Vagina (tissue), 2 donors: ENCODE data around the gene FAM53B. TPM values are rescaled to one million over a fixed set of nuclear protein-coding genes. Genes with fewer than 3 reads are reported as not detected.

Experiments
- DNase-seq, 2 donors: peaks; one replicate each; pipeline ENCODE4 v3.0.0-alpha.2; 2017; ENCODE audit errors: extremely low spot score in 2 of 2
- H3K27ac ChIP-seq: fragments of 200-600 bp; sonication (generic); one replicate; pipeline ENCODE4 v1.5.1; 2019
- H3K27me3 ChIP-seq: fragments of 200-600 bp; sonication (generic); one replicate; pipeline ENCODE4 v1.5.1; 2019
- H3K36me3 ChIP-seq, 2 donors: fragments of 200-600 bp; sonication (generic); one replicate each; pipeline ENCODE4 v1.5.1; 2017 to 2019
- H3K4me1 ChIP-seq: fragments of 200-600 bp; sonication (generic); one replicate; pipeline ENCODE4 v1.5.1; 2019
- H3K4me3 ChIP-seq, 2 donors: fragments of 200-600 bp; sonication (generic); 1 replicate in 1 of 2; 2 replicates in 1 of 2; pipeline ENCODE4 v1.5.1; 2016 to 2019
- H3K9me3 ChIP-seq: fragments of 200-600 bp; sonication (generic); one replicate; pipeline ENCODE4 v1.5.1; 2019
- POLR2A ChIP-seq, 2 donors: fragments of 450-650 bp; IDR thresholded peaks; one replicate each; pipeline ENCODE4 v1.6.1; 2017; ENCODE audit warnings: antibody characterized with exemption in 2 of 2, mild to moderate bottlenecking in 2 of 2, moderate library complexity in 2 of 2
- POLR2AphosphoS5 ChIP-seq, 2 donors: sonication (generic); formaldehyde crosslinking; IDR thresholded peaks; one replicate each; pipeline ENCODE4 v1.9.0; 2017; ENCODE audit warnings: antibody characterized with exemption in 2 of 2, mild to moderate bottlenecking in 2 of 2, low read depth in 1 of 2; ENCODE audit not compliant: insufficient read depth in 1 of 2
- intact Hi-C: fragments of 100-400 bp; cut with DNase I; formaldehyde crosslinking; loops from one replicate; pipeline ENCODE4 v1.15.1; 2023
- total RNA-seq: library from RNA; depleted of rRNA; stranded (reverse); fragments of >200 nt; gene quantifications from one replicate; pipeline ENCODE4 v1.2.3, GENCODE V29; 2016
- TF ChIP-seq, protein P1 (sequence below), 3 experiments: fragments of 450-650 bp in 2 of 3; fragments of 200-600 bp in 1 of 3; sonication (generic) in 1 of 3; IDR thresholded peaks; one replicate each; pipeline ENCODE4 v1.5.1; 2017 to 2019; ENCODE audit warnings: antibody characterized with exemption in 3 of 3, mild to moderate bottlenecking in 2 of 3, moderate library complexity in 2 of 3

Gene FAM53B
- total RNA-seq, 1 donor from 2014 or later, result 35.1 TPM

DNA sequence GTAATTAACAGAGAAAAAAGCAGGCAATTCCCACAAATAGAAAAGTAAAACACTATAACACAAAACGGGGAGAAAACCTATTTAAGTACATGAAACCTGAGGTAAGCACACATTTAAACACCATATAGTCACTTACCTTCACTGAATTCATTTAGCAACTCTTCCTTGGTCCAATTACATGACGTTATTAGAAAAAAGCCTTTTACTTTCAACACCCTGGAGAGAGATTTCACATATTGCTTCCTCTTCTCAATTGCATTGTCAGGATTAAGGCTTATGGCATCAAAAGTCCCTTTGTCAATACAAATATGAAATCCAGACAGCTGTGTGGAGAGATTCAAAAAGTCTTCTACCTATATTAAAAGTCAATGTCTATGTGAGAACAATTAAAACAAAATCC, 21.1 kb upstream of the FAM53B start:
- Histone ChIP-seq H3K4me3 (no peak overlapping the region), H3K9me3 (no peaks in the 10 kb centered on the region), H3K27ac (no peak overlapping the region), H3K4me1 (no peaks in the 10 kb centered on the region), H3K27me3 (no peaks in the 10 kb centered on the region), H3K36me3 (peaks cover 0 to 10% of the 10 kb centered on the region in 2 donors)
- no peak for DNase-seq
- TF ChIP-seq POLR2A (IDR thresholded peaks at IDR 0.05), result no peak
- TF ChIP-seq, protein P1, sequence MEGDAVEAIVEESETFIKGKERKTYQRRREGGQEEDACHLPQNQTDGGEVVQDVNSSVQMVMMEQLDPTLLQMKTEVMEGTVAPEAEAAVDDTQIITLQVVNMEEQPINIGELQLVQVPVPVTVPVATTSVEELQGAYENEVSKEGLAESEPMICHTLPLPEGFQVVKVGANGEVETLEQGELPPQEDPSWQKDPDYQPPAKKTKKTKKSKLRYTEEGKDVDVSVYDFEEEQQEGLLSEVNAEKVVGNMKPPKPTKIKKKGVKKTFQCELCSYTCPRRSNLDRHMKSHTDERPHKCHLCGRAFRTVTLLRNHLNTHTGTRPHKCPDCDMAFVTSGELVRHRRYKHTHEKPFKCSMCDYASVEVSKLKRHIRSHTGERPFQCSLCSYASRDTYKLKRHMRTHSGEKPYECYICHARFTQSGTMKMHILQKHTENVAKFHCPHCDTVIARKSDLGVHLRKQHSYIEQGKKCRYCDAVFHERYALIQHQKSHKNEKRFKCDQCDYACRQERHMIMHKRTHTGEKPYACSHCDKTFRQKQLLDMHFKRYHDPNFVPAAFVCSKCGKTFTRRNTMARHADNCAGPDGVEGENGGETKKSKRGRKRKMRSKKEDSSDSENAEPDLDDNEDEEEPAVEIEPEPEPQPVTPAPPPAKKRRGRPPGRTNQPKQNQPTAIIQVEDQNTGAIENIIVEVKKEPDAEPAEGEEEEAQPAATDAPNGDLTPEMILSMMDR (IDR thresholded peaks at IDR 0.05), result no peak
- intact Hi-C loops, result no loop called here

DNA sequence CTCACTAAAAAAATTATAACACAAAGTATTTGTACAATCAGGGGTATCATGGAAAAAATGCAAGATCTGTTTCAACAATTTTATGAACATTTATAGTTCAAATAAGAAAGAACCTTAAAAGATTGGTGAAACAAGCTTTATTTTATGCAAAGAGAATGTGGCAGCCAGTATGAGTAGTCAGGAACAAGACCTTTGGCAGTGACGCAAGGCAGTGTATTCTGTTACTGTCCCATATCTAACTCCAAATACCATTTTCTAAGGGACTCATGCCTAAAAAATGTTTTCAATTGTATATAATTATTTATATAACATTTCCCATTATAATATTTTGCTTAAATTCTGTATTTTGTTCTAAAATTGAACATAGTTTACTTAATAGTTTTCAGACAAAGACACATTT, 19.1 kb upstream of the FAM53B start:
- H3K4me3 ChIP-seq, result no peak overlapping the region
- no peak for DNase-seq
- TF ChIP-seq POLR2AphosphoS5 (IDR thresholded peaks at IDR 0.05; ENCODE audit: insufficient read depth in 1 of 2, low read depth in 1 of 2) (no peak), POLR2A (IDR thresholded peaks at IDR 0.05) (no peak)
- TF ChIP-seq, protein P1 (IDR thresholded peaks at IDR 0.05), result no peak
- no peaks in the 10 kb centered on the region for H3K9me3 ChIP-seq
- H3K4me1 ChIP-seq, result no peaks in the 10 kb centered on the region
- H3K27me3 ChIP-seq, result no peaks in the 10 kb centered on the region
- no peak overlapping the region for H3K27ac ChIP-seq
- intact Hi-C loops, result no loop called here
- H3K36me3 ChIP-seq, result peaks cover 0 to 17% of the 10 kb centered on the region in 2 donors

DNA sequence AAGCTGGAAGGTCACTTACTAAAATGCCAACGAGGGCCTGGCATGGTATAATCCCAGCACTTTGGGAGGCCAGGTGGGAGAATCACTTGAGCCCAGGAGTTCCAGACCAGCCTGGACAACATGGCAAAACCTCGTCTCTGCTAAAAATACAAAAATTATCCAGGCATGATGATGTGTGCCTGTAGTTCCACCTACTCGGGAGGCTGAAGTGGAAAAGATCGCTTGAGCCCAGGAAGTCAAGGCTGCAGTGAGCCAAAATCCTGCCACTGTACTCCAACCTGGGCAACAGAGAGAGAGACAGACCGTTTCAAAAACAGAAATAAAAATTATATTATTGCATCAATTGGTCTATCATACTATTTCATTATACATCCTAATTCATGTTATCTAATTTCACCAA, 18.1 kb upstream of the FAM53B start:
- TF ChIP-seq, protein P1 (IDR thresholded peaks at IDR 0.05), result no peak
- TF ChIP-seq POLR2A (IDR thresholded peaks at IDR 0.05), result no peak
- TF ChIP-seq POLR2AphosphoS5 (IDR thresholded peaks at IDR 0.05; ENCODE audit: insufficient read depth in 1 of 2, low read depth in 1 of 2), result no peak
- H3K9me3 ChIP-seq, result no peaks in the 10 kb centered on the region
- no peak overlapping the region for H3K27ac ChIP-seq
- no peaks in the 10 kb centered on the region for H3K4me1 ChIP-seq
- H3K36me3 ChIP-seq, result peaks cover 0 to 17% of the 10 kb centered on the region in 2 donors
- DNase-seq, result no peak
- H3K4me3 ChIP-seq, result no peak overlapping the region
- intact Hi-C loops, result no loop called here
- no peaks in the 10 kb centered on the region for H3K27me3 ChIP-seq

DNA sequence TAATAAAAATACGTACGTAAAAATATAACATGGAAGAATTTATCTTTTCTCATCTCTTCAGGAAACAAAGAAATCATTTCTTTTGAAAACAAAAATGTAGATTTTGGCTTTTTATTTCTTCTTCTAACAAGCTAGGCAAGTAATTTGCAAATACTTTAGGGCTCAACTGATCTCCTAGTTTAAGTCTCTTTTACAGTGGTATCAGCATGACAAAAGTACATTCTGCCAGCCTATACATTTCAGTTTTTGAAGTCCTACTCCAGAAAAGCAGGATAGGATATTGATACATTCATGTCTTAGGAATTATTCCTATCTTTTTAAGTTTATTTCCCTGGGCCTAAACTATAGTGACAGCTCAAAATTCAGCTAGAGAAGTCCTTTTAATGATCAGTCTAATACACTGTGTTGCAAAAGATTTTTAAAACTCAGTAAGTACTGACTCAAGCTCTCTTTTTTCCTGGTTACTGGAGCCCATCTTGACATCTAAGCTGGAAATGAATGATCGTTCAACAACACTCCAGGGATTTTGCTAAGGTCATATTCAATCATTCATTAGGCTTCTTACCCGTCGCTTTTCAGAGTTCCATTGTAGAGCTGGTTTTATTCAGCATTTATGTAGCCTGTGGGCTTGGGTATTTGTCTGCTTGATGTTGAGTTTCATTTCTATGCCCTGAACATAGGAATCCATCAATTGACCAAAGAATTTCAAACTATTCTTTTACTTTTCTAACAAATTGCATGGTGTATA, 12.2 kb upstream of the FAM53B start:
- no peaks in the 10 kb centered on the region for H3K4me1 ChIP-seq
- no peaks in the 10 kb centered on the region for H3K9me3 ChIP-seq
- no peak overlapping the region for H3K4me3 ChIP-seq
- intact Hi-C loops, result no loop called here
- TF ChIP-seq POLR2AphosphoS5 (IDR thresholded peaks at IDR 0.05; ENCODE audit: insufficient read depth in 1 of 2, low read depth in 1 of 2) (no peak), POLR2A (IDR thresholded peaks at IDR 0.05) (no peak)
- TF ChIP-seq, protein P1 (IDR thresholded peaks at IDR 0.05), result no peak
- no peak for DNase-seq
- peaks cover 0 to 8% of the 10 kb centered on the region in 2 donors for H3K36me3 ChIP-seq
- no peaks in the 10 kb centered on the region for H3K27me3 ChIP-seq
- H3K27ac ChIP-seq, result no peak overlapping the region

DNA sequence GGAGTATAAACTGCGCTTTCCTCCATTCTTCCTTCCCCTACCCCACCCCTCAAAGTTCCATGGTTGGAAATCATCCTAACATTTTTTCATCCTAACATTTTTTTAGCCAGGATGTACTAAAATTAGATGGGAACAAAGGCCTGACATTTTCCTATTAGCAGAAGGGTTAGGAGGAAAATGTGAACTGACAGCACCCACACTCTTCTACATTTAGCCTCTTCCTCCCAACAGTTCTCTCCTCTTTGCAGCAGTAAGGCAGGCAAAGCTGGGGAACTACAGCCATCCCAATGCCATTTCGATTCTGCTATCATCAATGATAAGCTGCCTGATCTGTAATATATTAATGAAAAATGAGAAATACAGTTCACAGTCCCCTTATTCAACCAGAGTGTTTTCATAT, 11.4 kb upstream of the FAM53B start:
- no peaks in the 10 kb centered on the region for H3K9me3 ChIP-seq
- DNase-seq, result no peak
- H3K4me3 ChIP-seq, result no peak overlapping the region
- H3K27ac ChIP-seq, result no peak overlapping the region
- H3K36me3 ChIP-seq, result peaks cover 0 to 8% of the 10 kb centered on the region in 2 donors
- TF ChIP-seq POLR2AphosphoS5 (IDR thresholded peaks at IDR 0.05; ENCODE audit: insufficient read depth in 1 of 2, low read depth in 1 of 2), result no peak
- TF ChIP-seq, protein P1 (IDR thresholded peaks at IDR 0.05), result no peak
- TF ChIP-seq POLR2A (IDR thresholded peaks at IDR 0.05), result no peak
- H3K27me3 ChIP-seq, result no peaks in the 10 kb centered on the region
- intact Hi-C loops, result no loop called here
- no peaks in the 10 kb centered on the region for H3K4me1 ChIP-seq
